Common myeloid progenitor, CD34-positive (primary cell): ENCODE measurements around the gene PCSK5.

Experiments
- CTCF ChIA-PET: fragments of 350-600 bp; sonication (Branson Sonifier 250); formaldehyde crosslinking; loops from one replicate; lab custom pipeline; 2021; ENCODE audit warnings: antibody characterized with exemption; lab: Charles Lee
- POLR2A ChIA-PET: fragments of 350-600 bp; sonication (Branson Sonifier 250); formaldehyde crosslinking; loops from one replicate; lab custom pipeline; 2021; ENCODE audit warnings: antibody characterized with exemption; lab: Charles Lee
- DNase-seq, 3 donors: peaks; one replicate each; pipeline versions ENCODE4 v3.0.0 to v3.0.0-alpha.2; 2013
- H3K27ac ChIP-seq, 2 experiments: 1 replicate in 1 of 2; 2 replicates in 1 of 2; pipeline ENCODE4 v1.7.0; 2013; ENCODE audit warnings: inconsistent platforms in 2 of 2, low read length in 2 of 2, mild to moderate bottlenecking in 2 of 2, low read depth in 1 of 2, moderate library complexity in 1 of 2; ENCODE audit not compliant: severe bottlenecking in 2 of 2, insufficient read depth in 1 of 2, poor library complexity in 1 of 2
- H3K27me3 ChIP-seq, 5 experiments: replicated peaks in 2 of 5; 1 replicate in 3 of 5; 2 replicates in 2 of 5; pipeline versions ENCODE4 v1.6.1 to v1.7.0; 2013; ENCODE audit warnings: low read length in 4 of 5, mild to moderate bottlenecking in 2 of 5, moderate library complexity in 2 of 5, inconsistent platforms in 1 of 5; ENCODE audit not compliant: insufficient read depth in 5 of 5, control insufficient read depth in 4 of 5
- H3K36me3 ChIP-seq, 4 experiments: 1 replicate in 2 of 4; 2 replicates in 2 of 4; pipeline versions ENCODE4 v1.6.1 to v1.7.0; 2013; ENCODE audit warnings: low read length in 3 of 4, control low read depth in 1 of 4, mild to moderate bottlenecking in 1 of 4; ENCODE audit not compliant: control insufficient read depth in 4 of 4, insufficient read depth in 4 of 4
- H3K4me1 ChIP-seq, 4 experiments: 1 replicate in 3 of 4; 2 replicates in 1 of 4; pipeline versions ENCODE4 v1.6.1 to v1.7.1; 2013; ENCODE audit warnings: low read length in 3 of 4, mild to moderate bottlenecking in 3 of 4, control low read depth in 1 of 4, inconsistent platforms in 1 of 4, moderate library complexity in 1 of 4; ENCODE audit not compliant: control insufficient read depth in 4 of 4, insufficient read depth in 4 of 4; ENCODE audit errors: control extremely low read depth in 1 of 4
- H3K4me3 ChIP-seq, 7 experiments: 1 replicate in 4 of 7; 2 replicates in 3 of 7; pipeline versions ENCODE4 v1.5.1 to v1.7.0; 2013; ENCODE audit warnings: mild to moderate bottlenecking in 7 of 7, low read length in 6 of 7, moderate library complexity in 6 of 7, inconsistent platforms in 2 of 7, low read depth in 2 of 7, control low read depth in 1 of 7; ENCODE audit not compliant: insufficient read depth in 4 of 7, control insufficient read depth in 1 of 7; ENCODE audit errors: extremely low read depth in 1 of 7
- H3K9me3 ChIP-seq, 5 experiments: 1 replicate in 4 of 5; 2 replicates in 1 of 5; pipeline versions ENCODE4 v1.6.1 to v1.7.1; 2013; ENCODE audit warnings: low read length in 4 of 5, mild to moderate bottlenecking in 2 of 5, inconsistent platforms in 1 of 5, low read depth in 1 of 5, moderate library complexity in 1 of 5; ENCODE audit not compliant: control insufficient read depth in 4 of 5, insufficient read depth in 2 of 5; ENCODE audit errors: control extremely low read depth in 1 of 5
- WGBS: methylation state at CpG from one replicate; pipeline ENCODE4 v1.1.5; 2013; ENCODE audit not compliant: insufficient coverage; 5-methylcytosine and 5-hydroxymethylcytosine counted together

Gene PCSK5

DNA sequence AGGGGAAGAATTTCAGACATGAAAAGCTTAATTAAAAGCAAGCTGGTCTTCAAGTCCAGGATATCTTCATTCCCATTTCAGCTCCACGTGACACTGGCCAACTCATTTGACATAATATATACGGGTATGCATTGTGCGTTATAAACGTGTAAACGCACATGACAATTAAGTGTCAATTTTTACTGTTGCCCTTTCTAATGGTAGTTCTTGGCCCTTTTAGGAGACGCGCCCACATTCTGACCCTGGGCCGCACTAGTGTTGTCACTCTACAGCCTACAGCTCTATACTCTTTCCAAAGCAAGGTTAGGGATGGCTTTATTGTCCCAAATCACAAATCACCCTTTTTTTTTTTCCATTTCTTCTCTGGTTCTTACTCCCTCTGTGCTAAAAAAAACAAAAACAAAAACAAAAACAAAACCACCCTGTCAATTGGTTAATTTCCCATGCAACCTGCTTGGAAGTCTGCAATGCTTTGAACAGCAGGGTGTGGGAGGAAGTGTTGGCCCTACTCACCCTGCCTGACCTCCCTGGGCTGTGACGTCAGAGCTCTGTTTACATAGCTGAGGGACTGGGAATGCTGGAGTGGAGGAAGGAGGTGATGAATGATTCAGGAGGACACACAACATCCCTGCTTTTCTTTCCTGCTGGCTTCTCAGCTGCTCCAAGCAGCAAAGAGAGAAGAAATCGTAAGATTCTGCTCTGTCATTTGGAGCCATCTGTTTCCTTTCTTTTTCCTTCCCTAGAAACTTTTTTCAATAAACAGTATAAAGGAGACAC, 484.5 kb downstream of the PCSK5 start:
- Histone ChIP-seq H3K4me3 (peak overlapping the region in 1 of 7 experiments; percentile 12), H3K36me3 (no peaks in the 10 kb centered on the region), H3K9me3 (no peaks in the 10 kb centered on the region), H3K4me1 (peaks cover 0 to 18% (median 12%) of the 10 kb centered on the region in 4 experiments), H3K27ac (no peak overlapping the region), H3K27me3 (no peaks in the 10 kb centered on the region)
- WGBS, result 88% methylated on average over 9 of the region's 10 CpGs
- ChIA-PET CTCF (interaction anchor here (0.8 to 2.7 kb wide), 3 partner anchors 9 to 19 kb away, joined by 3 to 15 read pairs (median 3); partner anchors contain the start of gene RFK), POLR2A (interaction anchor here (0.9 kb wide), 1 partner anchor 18 kb away, joined by 4 read pairs; no protein-coding TSS in a partner anchor)
- peak in 2 of 3 donors; percentile 64 to 77 for DNase-seq

DNA sequence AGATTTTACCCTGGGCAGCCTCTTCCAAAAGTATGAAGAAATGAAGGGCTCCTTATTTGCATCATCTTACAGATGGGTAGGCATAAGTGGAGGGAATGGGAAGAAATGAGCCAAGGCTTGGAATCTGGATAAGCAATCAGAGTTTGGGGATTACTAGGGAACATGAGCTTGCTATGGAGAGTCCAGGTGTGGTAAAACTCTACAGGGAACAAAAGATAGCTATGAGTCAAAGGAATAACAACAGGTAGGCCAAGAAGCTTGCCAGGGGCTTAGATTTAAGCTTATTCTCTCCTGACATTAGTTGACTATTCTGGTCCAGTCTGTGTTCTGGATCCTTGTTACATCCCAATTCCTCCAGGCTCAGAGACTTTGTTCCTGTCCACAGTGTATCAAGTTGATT, 487.3 kb downstream of the PCSK5 start:
- DNase-seq, result no peak
- Histone ChIP-seq H3K9me3 (no peaks in the 10 kb centered on the region), H3K27me3 (no peaks in the 10 kb centered on the region), H3K27ac (no peak overlapping the region), H3K4me3 (no peak overlapping the region), H3K36me3 (no peaks in the 10 kb centered on the region), H3K4me1 (peaks cover 0 to 18% (median 12%) of the 10 kb centered on the region in 4 experiments)
- ChIA-PET CTCF (interaction anchor here (0.6 to 2.2 kb wide), 5 partner anchors 11 to 153 kb away, joined by 3 to 10 read pairs (median 3); no protein-coding TSS in a partner anchor), POLR2A (interaction anchor here (0.6 kb wide), 1 partner anchor 15 kb away, joined by 3 read pairs; no protein-coding TSS in a partner anchor)

DNA sequence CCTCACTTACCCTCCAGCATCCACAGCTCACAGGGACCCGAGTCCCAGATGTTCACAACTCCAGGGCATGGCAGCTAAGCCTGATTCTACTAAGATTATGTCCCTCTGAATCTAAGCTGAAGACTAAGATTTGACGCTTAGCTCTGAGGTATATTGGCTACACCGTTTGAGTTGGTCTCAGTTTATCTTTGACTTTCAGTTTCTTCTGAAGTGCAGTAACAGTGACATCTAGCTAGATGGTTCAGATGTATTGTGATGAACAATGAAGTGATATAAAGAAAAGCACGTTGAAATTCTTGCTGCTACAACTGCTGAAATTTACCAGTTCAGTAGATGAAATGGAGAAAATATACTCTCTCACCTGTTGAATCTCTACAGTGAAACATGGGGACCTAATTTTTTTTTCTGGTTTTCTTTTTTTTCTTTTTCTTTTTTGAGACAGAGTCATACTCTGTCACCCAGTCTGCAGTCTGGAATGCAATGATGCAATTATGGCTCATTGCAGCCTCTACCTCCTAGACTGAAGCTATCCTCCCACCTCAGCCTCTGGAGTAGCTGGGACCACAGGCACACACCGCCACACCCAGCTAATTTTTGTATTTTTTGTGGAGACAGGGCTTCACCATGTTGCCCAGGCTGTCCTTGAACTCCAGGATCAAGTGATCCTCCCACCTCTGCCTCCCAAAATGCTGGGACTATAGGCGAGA, 488.0 kb downstream of the PCSK5 start:
- 80% methylated on average over 4 of the region's 6 CpGs for WGBS

DNA sequence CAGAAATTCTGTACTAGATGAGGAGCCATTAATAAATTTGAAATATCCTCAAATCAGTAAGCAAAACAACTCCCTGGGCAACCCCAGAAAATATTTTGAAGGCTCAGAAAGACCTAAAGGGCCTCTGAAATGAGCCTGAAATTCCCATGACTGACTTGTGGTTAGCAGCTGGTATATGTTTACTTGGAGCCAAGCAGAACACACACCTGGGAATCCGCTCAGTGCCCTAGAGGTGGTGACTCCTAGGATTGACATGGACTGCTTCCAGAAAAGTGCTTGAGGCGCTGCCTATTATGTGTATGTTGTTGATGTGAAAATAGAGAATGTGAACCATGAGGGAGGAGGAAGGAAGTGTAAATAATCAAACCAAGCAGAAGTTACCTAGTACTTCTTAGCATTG, 489.0 kb downstream of the PCSK5 start:
- H3K36me3 ChIP-seq, result peaks cover 0 to 8% (median 5%) of the 10 kb centered on the region in 4 experiments
- CTCF ChIA-PET, result interaction anchor here (1.5 kb wide), 1 partner anchor 10 kb away, joined by 4 read pairs; no protein-coding TSS in a partner anchor
- no peaks in the 10 kb centered on the region for H3K27me3 ChIP-seq
- H3K4me3 ChIP-seq, result no peak overlapping the region
- POLR2A ChIA-PET, result no interaction called here
- H3K9me3 ChIP-seq, result no peaks in the 10 kb centered on the region
- peaks cover 0 to 17% (median 11%) of the 10 kb centered on the region in 4 experiments for H3K4me1 ChIP-seq
- no peak for DNase-seq
- 96% methylated on average over 2 of the region's 2 CpGs for WGBS
- no peak overlapping the region for H3K27ac ChIP-seq

More for the DNA sequence above, 488.0 kb downstream of the PCSK5 start:
- no peaks in the 10 kb centered on the region for H3K27me3 ChIP-seq
- CTCF ChIA-PET, result interaction anchor here (0.6 to 2.2 kb wide), 5 partner anchors 9 to 154 kb away, joined by 3 to 10 read pairs (median 4); no protein-coding TSS in a partner anchor
- H3K27ac ChIP-seq, result no peak overlapping the region
- peaks cover 0 to 3% (median 2%) of the 10 kb centered on the region in 4 experiments for H3K36me3 ChIP-seq
- DNase-seq, result no peak
- H3K4me1 ChIP-seq, result peaks cover 0 to 18% (median 11%) of the 10 kb centered on the region in 4 experiments
- no peak overlapping the region for H3K4me3 ChIP-seq
- POLR2A ChIA-PET, result no interaction called here
- no peaks in the 10 kb centered on the region for H3K9me3 ChIP-seq

DNA sequence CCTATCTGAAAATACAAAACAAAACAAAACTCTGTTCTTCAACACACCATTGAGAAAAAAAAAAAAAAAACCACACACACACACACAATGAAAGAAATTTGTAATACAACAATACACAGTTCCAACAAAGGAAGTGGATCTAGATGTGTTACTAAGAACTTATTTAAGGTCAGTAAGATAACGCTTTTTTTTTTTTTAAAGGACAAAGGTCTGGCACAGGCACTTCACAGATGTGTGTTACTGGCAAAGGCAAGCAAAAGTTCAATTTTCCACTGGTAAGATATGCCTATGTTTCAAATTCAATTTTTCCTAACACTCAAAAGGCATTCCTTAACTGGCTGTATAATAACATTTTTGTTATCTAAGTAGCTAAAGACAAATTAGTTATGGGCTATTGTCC, 500.2 kb downstream of the PCSK5 start:
- CTCF ChIA-PET, result interaction anchor here (1.7 kb wide), 1 partner anchor 313 kb away, joined by 6 read pairs; no protein-coding TSS in a partner anchor
- Histone ChIP-seq H3K4me1 (peaks cover 8 to 30% (median 19%) of the 10 kb centered on the region in 4 experiments), H3K27me3 (no peaks in the 10 kb centered on the region), H3K36me3 (peaks cover 5 to 26% (median 17%) of the 10 kb centered on the region in 4 experiments), H3K4me3 (peak overlapping the region in 1 of 7 experiments; percentile 21), H3K27ac (no peak overlapping the region), H3K9me3 (no peaks in the 10 kb centered on the region)
- no CpG with 5 or more reads among the region's 1 CpG for WGBS
- peak in 2 of 3 donors; percentile 15 to 30 for DNase-seq
- POLR2A ChIA-PET, result no interaction called here

DNA sequence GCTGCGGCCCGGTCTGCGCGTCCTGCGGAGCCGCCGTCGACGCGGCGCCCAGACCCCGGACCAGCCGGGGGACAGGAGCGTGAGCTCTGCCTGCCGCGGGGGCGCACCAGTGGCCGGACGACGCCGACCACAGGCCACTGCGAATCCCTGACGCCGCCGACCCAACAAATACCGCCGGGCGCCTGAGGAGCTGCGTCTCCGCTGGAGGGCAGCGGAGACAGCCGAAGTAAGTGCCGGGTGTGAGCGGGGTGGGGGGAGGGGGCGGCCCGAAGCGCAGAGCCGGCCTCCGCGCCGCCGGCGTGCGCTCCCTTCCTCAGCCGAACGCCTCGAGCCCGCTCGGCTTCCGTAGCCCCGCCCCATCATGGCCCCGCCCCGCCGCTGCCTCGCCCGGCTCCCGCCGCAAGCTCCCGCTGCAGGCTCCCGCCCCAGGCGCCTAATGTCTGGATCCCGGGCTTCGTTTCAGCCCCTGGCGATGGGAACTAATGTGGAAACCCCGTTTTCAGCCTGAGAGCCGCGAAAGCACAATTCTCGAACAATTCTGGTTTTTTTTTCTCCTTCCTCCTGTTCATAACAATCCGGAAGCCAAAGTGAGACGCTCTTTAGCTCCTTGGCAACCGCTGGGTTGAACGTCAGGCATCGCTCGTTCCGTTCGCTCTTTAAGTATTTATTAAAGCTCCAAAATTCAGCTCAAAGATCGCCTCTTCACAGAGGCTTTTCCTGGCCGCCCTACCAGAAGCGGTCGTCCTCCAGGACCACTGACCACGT, 503.9 kb downstream of the PCSK5 start, which contains the start of gene RFK:
RFK (minus strand) TSS at position 232 of the 765 bp plus-strand sequence. CDS start 255 bp downstream, outside the sequence.
- POLR2A ChIA-PET, result interaction anchor here (0.6 kb wide), 1 partner anchor 10 kb away, joined by 3 read pairs; no protein-coding TSS in a partner anchor
- H3K4me3 ChIP-seq, result peak within 1 kb of the TSS; percentile 83 to 95 (median 92)

More for the DNA sequence above, 503.9 kb downstream of the PCSK5 start, which contains the start of gene RFK:
- Histone ChIP-seq H3K27ac (peak within 1 kb of the TSS; percentile 87 to 96), H3K4me1 (peaks cover 11 to 32% (median 20%) of the 10 kb centered on the region in 4 experiments), H3K36me3 (peaks cover 3 to 4% (median 3%) of the 10 kb centered on the region in 4 experiments), H3K9me3 (no peaks in the 10 kb centered on the region), H3K27me3 (no peaks in the 10 kb centered on the region)
- DNase-seq, result peak; percentile 94 to 97 (median 96)
- 0% methylated on average over 73 of the region's 81 CpGs for WGBS
- CTCF ChIA-PET, result interaction anchor here (0.7 to 3.0 kb wide), 12 partner anchors 8 to 341 kb away, joined by 3 to 15 read pairs (median 5); no protein-coding TSS in a partner anchor
